ENCODE measurements around the gene CCDC28B. TPM values are rescaled to one million over a fixed set of nuclear protein-coding genes. Genes with fewer than 3 reads are reported as not detected.

Gene CCDC28B
- total RNA-seq, 4 donors from 2014 or later, result 16.4 to 79.0 (median 56.8) TPM

- intact Hi-C loops (cut with DNase I; ENCODE audit: low total_unique reads), result no loop called here
- TF ChIP-seq CTCF (IDR thresholded peaks at IDR 0.05 in 4 of 5, conservative IDR thresholded peaks at IDR 0.05 in 1 of 5) (no peak), POLR2A (IDR thresholded peaks at IDR 0.05) (no peak)
- H3K27me3 ChIP-seq, result no peaks in the 10 kb centered on the region
- peak overlapping the region; percentile 86 to 99 (median 94) for H3K27ac ChIP-seq
- H3K4me3 ChIP-seq, result no peak overlapping the region
- peaks cover 35 to 48% of the 10 kb centered on the region in 2 donors for H3K4me1 ChIP-seq
- ATAC-seq (peak in 1 of 2 donors; percentile 35), DNase-seq (no peak)
- no peaks in the 10 kb centered on the region for H3K9me3 ChIP-seq
- in situ Hi-C loops (cut with MboI; ENCODE audit: low sequenced_read_pairs in 4 of 4), result no loop called here
- peaks cover 3 to 52% of the 10 kb centered on the region in 2 donors for H3K36me3 ChIP-seq
These were observed 4.2 kb upstream of the CCDC28B start for GRCh38 chr1:32195972-32196823.

- ATAC-seq (no peak), DNase-seq (no peak)
- H3K27ac ChIP-seq, result peak overlapping the region; percentile 86 to 99 (median 94)
- intact Hi-C loops (cut with DNase I; ENCODE audit: low total_unique reads), result no loop called here
- in situ Hi-C loops (cut with MboI; ENCODE audit: low sequenced_read_pairs in 4 of 4), result no loop called here
- no peak overlapping the region for H3K4me3 ChIP-seq
- no peaks in the 10 kb centered on the region for H3K9me3 ChIP-seq
- H3K27me3 ChIP-seq, result no peaks in the 10 kb centered on the region
- peaks cover 3 to 43% of the 10 kb centered on the region in 2 donors for H3K36me3 ChIP-seq
- peaks cover 44 to 57% of the 10 kb centered on the region in 2 donors for H3K4me1 ChIP-seq
- TF ChIP-seq POLR2A (IDR thresholded peaks at IDR 0.05), result no peak
- no peak for TF ChIP-seq CTCF (IDR thresholded peaks at IDR 0.05 in 4 of 5, conservative IDR thresholded peaks at IDR 0.05 in 1 of 5)
These were observed 3.3 kb upstream of the CCDC28B start for GRCh38 chr1:32197074-32197473.

- Histone ChIP-seq H3K9me3 (no peaks in the 10 kb centered on the region), H3K27ac (peak overlapping the region; percentile 86 to 99 (median 94)), H3K36me3 (peaks cover 3 to 36% of the 10 kb centered on the region in 2 donors), H3K4me3 (no peak overlapping the region), H3K27me3 (no peaks in the 10 kb centered on the region), H3K4me1 (peaks cover 44 to 64% of the 10 kb centered on the region in 2 donors)
- TF ChIP-seq CTCF (IDR thresholded peaks at IDR 0.05 in 4 of 5, conservative IDR thresholded peaks at IDR 0.05 in 1 of 5) (no peak), POLR2A (IDR thresholded peaks at IDR 0.05) (no peak)
- ATAC-seq (no peak), DNase-seq (peak in 1 of 2 donors; percentile 58)
- in situ Hi-C loops (cut with MboI; ENCODE audit: low sequenced_read_pairs in 4 of 4) (no loop called here), intact Hi-C loops (cut with DNase I; ENCODE audit: low total_unique reads) (no loop called here)
These were observed 2.6 kb upstream of the CCDC28B start for GRCh38 chr1:32197837-32198236.

GRCh38 chr1:32198237-32199042 is 2.0 kb upstream of the CCDC28B start:
- Histone ChIP-seq H3K27ac (peak overlapping the region; percentile 86 to 99 (median 94)), H3K36me3 (peaks cover 3 to 30% of the 10 kb centered on the region in 2 donors), H3K4me3 (no peak overlapping the region), H3K9me3 (no peaks in the 10 kb centered on the region), H3K4me1 (peaks cover 44 to 64% of the 10 kb centered on the region in 2 donors), H3K27me3 (no peaks in the 10 kb centered on the region)
- DNase-seq (no peak), ATAC-seq (no peak)
- intact Hi-C loops (cut with DNase I; ENCODE audit: low total_unique reads), result no loop called here
- in situ Hi-C loops (cut with MboI; ENCODE audit: low sequenced_read_pairs in 4 of 4), result no loop called here
- TF ChIP-seq CTCF (IDR thresholded peaks at IDR 0.05 in 4 of 5, conservative IDR thresholded peaks at IDR 0.05 in 1 of 5) (no peak), POLR2A (IDR thresholded peaks at IDR 0.05) (no peak)
